ENCODE results near the gene SPPL2C. TPM values are rescaled to one million over a fixed set of nuclear protein-coding genes. Genes with fewer than 3 reads are reported as not detected.

Gene SPPL2C
- total and polyA plus RNA-seq, 10 of the 15 experiments (the other 5 are each of a cell fraction or from before 2014, with no cell fraction given), result not detected

GRCh38 chr17:45849536-45849990 lies 4.9 kb downstream of the SPPL2C start:
- H3K4me1 ChIP-seq (ENCODE audit: control insufficient read depth, insufficient read depth, low read length), result no peaks in the 10 kb centered on the region
- WGBS (ENCODE audit: insufficient coverage, insufficient replicate concordance, low lambda C conversion rate, missing lambda C conversion rate), result 10% methylated on average over 4 of the region's 7 CpGs
- no peak overlapping the region for H3K4me2 ChIP-seq (ENCODE audit: control insufficient read depth, insufficient read depth)
- H3K4me3 ChIP-seq, result no peak overlapping the region
- no peak overlapping the region for H3K27ac ChIP-seq (ENCODE audit: control insufficient read depth, insufficient read depth)
- H3K9ac ChIP-seq (ENCODE audit: control insufficient read depth, insufficient read depth, low read length), result no peak overlapping the region
- CTCF ChIA-PET, result interaction anchor here (1.6 to 3.1 kb wide), 2 partner anchors 11 to 210 kb away, joined by 3 to 15 read pairs; no protein-coding TSS in a partner anchor
- BruUV-seq (replicated peaks), result no TSS peak
- TF ChIP-seq GATAD2B (conservative IDR thresholded peaks at IDR 0.05; ENCODE audit: low read depth) (no peak), USF2 (IDR thresholded peaks at IDR 0.05; ENCODE audit: borderline replicate concordance, low read depth, low read length) (no peak), CREM (IDR thresholded peaks at IDR 0.05; ENCODE audit: low read depth) (no peak), CTCF (IDR thresholded peaks at IDR 0.05 in 2 of 3, conservative IDR thresholded peaks at IDR 0.05 in 1 of 3; ENCODE audit: control insufficient read depth in 2 of 3, extremely low read depth in 1 of 3, insufficient read depth in 1 of 3, low read depth in 3 of 3, low read length in 3 of 3) (no peak), TCF12 (IDR thresholded peaks at IDR 0.05; ENCODE audit: low read depth, low read length) (no peak), CUX1 (IDR thresholded peaks at IDR 0.05; ENCODE audit: insufficient replicate concordance, low read depth, low read length) (no peak), BACH1 (IDR thresholded peaks at IDR 0.05; ENCODE audit: borderline replicate concordance) (no peak), NBN (IDR thresholded peaks at IDR 0.05) (no peak), MYC (IDR thresholded peaks at IDR 0.05; ENCODE audit: insufficient read depth, insufficient read length, insufficient replicate concordance, low read length, severe bottlenecking) (no peak), ZBED1 (IDR thresholded peaks at IDR 0.05; ENCODE audit: borderline replicate concordance) (no peak), PKNOX1 (IDR thresholded peaks at IDR 0.05) (no peak)
- H4K20me1 ChIP-seq (ENCODE audit: control insufficient read depth, insufficient read depth), result no peaks in the 10 kb centered on the region
- FAIRE-seq (no peak), ATAC-seq (no peak), DNase-seq (ENCODE audit: low read depth, low spot score) (no peak)
- SMC1A ChIA-PET (ENCODE audit: uncharacterized antibody, unreplicated experiment), result no interaction called here
- no peaks in the 10 kb centered on the region for H3K79me2 ChIP-seq (ENCODE audit: control insufficient read depth, insufficient read depth, low read length)
- H3K9me3 ChIP-seq (replicated peaks; ENCODE audit: control insufficient read depth, insufficient read depth, low read length), result no peaks in the 10 kb centered on the region
- intact Hi-C loops (cut with micrococcal nuclease; ENCODE audit: unreplicated experiment) (no loop called here), in situ Hi-C loops (cut with MboI) (loop anchor here (25.0 kb wide), 1 partner anchor 437 kb away; no protein-coding TSS in a partner anchor)
- no peaks in the 10 kb centered on the region; a peak in 1 of 4 replicates for H3K27me3 ChIP-seq (replicated peaks in 1 of 2; ENCODE audit: control insufficient read depth in 2 of 2, insufficient read depth in 2 of 2, low read length in 1 of 2)
- H2AFZ ChIP-seq (ENCODE audit: control insufficient read depth, low read depth, low read length), result no peak overlapping the region
- POLR2A ChIA-PET, result no interaction called here
- no peaks in the 10 kb centered on the region for H3K36me3 ChIP-seq (ENCODE audit: control insufficient read depth in 2 of 2, insufficient read depth in 2 of 2, low read length in 1 of 2)
- RAD21 ChIA-PET (ENCODE audit: unreplicated experiment), result no interaction called here
